Sigmoid colon (tissue), 7 donors: ENCODE results near the gene GRM3. TPM values are rescaled to one million over a fixed set of nuclear protein-coding genes. Genes with fewer than 3 reads are reported as not detected.

Experiments used
- DNase-seq: peaks from one replicate; pipeline ENCODE4 v3.0.0-alpha.2; 2019
- H3K27ac ChIP-seq, 4 donors: fragments of 200-600 bp; sonication (generic); one replicate each; pipeline ENCODE4 v1.5.1; 2016 to 2019; ENCODE audit warnings: mild to moderate bottlenecking in 1 of 4
- H3K27me3 ChIP-seq, 3 donors: fragments of 200-600 bp; sonication (generic); one replicate each; pipeline ENCODE4 v1.5.1; 2019; ENCODE audit warnings: mild to moderate bottlenecking in 1 of 3
- H3K36me3 ChIP-seq, 4 donors: fragments of 200-600 bp; sonication (generic); one replicate each; pipeline ENCODE4 v1.5.1; 2016 to 2019
- H3K4me1 ChIP-seq, 4 donors: fragments of 200-600 bp; sonication (generic); one replicate each; pipeline ENCODE4 v1.5.1; 2017 to 2019
- H3K4me3 ChIP-seq, 4 donors: fragments of 200-600 bp; sonication (generic); one replicate each; pipeline ENCODE4 v1.5.1; 2017 to 2019; ENCODE audit warnings: mild to moderate bottlenecking in 2 of 4, moderate library complexity in 1 of 4
- H3K9me3 ChIP-seq, 4 donors: fragments of 200-600 bp in 3 of 4; sonication (generic) in 3 of 4; one replicate each; pipeline versions ENCODE4 v1.5.1 to v1.6.1; 2013 to 2019
- EP300 ChIP-seq, 4 donors: sonication (generic); formaldehyde crosslinking; IDR thresholded peaks; one replicate each; pipeline ENCODE4 v1.6.1; 2017; ENCODE audit warnings: antibody characterized with exemption in 4 of 4
- POLR2A ChIP-seq, 2 donors: fragments of 450-650 bp; IDR thresholded peaks; one replicate each; pipeline ENCODE4 v1.6.1; 2016; ENCODE audit warnings: antibody characterized with exemption in 2 of 2, mild to moderate bottlenecking in 2 of 2, moderate library complexity in 2 of 2
- POLR2AphosphoS5 ChIP-seq, 4 donors: sonication (generic); formaldehyde crosslinking; IDR thresholded peaks; one replicate each; pipeline ENCODE4 v1.6.1; 2017; ENCODE audit warnings: antibody characterized with exemption in 4 of 4
- WGBS, 2 donors: extraction: QIAGEN DNeasy Blood & Tissue Kit; methylation state at CpG; one replicate each; pipeline ENCODE4 v1.1.7; 2013; 5-methylcytosine and 5-hydroxymethylcytosine counted together
- intact Hi-C: fragments of 100-400 bp; cut with DNase I; formaldehyde crosslinking; loops from one replicate; pipeline ENCODE4 v1.15.1; 2023
- polyA plus RNA-seq, 3 donors: library from polyadenylated mRNA; stranded (reverse); fragments of 200-250 nt; gene quantifications; one replicate each; pipeline ENCODE4 v1.2.3, GENCODE V29; 2013
- total RNA-seq, 4 donors: library from RNA; depleted of rRNA; stranded (reverse); fragments of >200 nt; gene quantifications; one replicate each; pipeline ENCODE4 v1.1.0, GENCODE V29; 2016
- TF ChIP-seq, protein P1 (sequence below), 4 experiments: fragments of 450-650 bp in 3 of 4; fragments of 200-600 bp in 1 of 4; IDR thresholded peaks; one replicate each; pipeline ENCODE4 v1.5.1; 2016 to 2019; ENCODE audit warnings: antibody characterized with exemption in 4 of 4, mild to moderate bottlenecking in 3 of 4, moderate library complexity in 2 of 4
- donor health status: healthy with polysubstance abuse.
- donor health status: Bipolar disorder and iron deficiency.
- donor health status: healthy.

GRM3 gene
- total and polyA plus RNA-seq, 7 donors, result 1.4 TPM; not detected in 6

- Histone ChIP-seq H3K4me1 (no peaks in the 10 kb centered on the region), H3K36me3 (no peaks in the 10 kb centered on the region), H3K27ac (no peak overlapping the region), H3K9me3 (peaks cover 0 to 6% (median 0%) of the 10 kb centered on the region in 4 donors), H3K27me3 (no peaks in the 10 kb centered on the region), H3K4me3 (no peak overlapping the region)
- no peak for TF ChIP-seq EP300 (IDR thresholded peaks at IDR 0.05)
- TF ChIP-seq, protein P1, sequence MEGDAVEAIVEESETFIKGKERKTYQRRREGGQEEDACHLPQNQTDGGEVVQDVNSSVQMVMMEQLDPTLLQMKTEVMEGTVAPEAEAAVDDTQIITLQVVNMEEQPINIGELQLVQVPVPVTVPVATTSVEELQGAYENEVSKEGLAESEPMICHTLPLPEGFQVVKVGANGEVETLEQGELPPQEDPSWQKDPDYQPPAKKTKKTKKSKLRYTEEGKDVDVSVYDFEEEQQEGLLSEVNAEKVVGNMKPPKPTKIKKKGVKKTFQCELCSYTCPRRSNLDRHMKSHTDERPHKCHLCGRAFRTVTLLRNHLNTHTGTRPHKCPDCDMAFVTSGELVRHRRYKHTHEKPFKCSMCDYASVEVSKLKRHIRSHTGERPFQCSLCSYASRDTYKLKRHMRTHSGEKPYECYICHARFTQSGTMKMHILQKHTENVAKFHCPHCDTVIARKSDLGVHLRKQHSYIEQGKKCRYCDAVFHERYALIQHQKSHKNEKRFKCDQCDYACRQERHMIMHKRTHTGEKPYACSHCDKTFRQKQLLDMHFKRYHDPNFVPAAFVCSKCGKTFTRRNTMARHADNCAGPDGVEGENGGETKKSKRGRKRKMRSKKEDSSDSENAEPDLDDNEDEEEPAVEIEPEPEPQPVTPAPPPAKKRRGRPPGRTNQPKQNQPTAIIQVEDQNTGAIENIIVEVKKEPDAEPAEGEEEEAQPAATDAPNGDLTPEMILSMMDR (IDR thresholded peaks at IDR 0.05), result no peak
- no peak for TF ChIP-seq POLR2AphosphoS5 (IDR thresholded peaks at IDR 0.05)
- TF ChIP-seq POLR2A (IDR thresholded peaks at IDR 0.05), result no peak
- intact Hi-C loops, result no loop called here
- DNase-seq, result no peak
- WGBS, 2 donors, result 89 to 92% methylated on average over 4 of the region's 4 CpGs
These were observed 90.1 kb downstream of the GRM3 start for GRCh38 chr7:86733783-86734182.

GRCh38 chr7:86745013-86745745 lies 101.5 kb downstream of the GRM3 start:
- H3K9me3 ChIP-seq, result no peaks in the 10 kb centered on the region
- 62 to 83% methylated on average over 3 of the region's 3 CpGs for WGBS, 2 donors
- intact Hi-C loops, result no loop called here
- H3K4me1 ChIP-seq, result no peaks in the 10 kb centered on the region
- TF ChIP-seq, protein P1 (IDR thresholded peaks at IDR 0.05), result no peak
- TF ChIP-seq POLR2AphosphoS5 (IDR thresholded peaks at IDR 0.05), result no peak
- H3K36me3 ChIP-seq, result no peaks in the 10 kb centered on the region
- DNase-seq, result no peak
- no peaks in the 10 kb centered on the region for H3K27me3 ChIP-seq
- H3K27ac ChIP-seq, result no peak overlapping the region
- no peak overlapping the region for H3K4me3 ChIP-seq

GRCh38 chr7:86747698-86748097 lies 104.0 kb downstream of the GRM3 start:
- Histone ChIP-seq H3K27ac (no peak overlapping the region), H3K4me1 (no peaks in the 10 kb centered on the region), H3K4me3 (no peak overlapping the region), H3K9me3 (no peaks in the 10 kb centered on the region), H3K27me3 (no peaks in the 10 kb centered on the region), H3K36me3 (no peaks in the 10 kb centered on the region)
- TF ChIP-seq, protein P1 (IDR thresholded peaks at IDR 0.05), result no peak
- TF ChIP-seq POLR2AphosphoS5 (IDR thresholded peaks at IDR 0.05) (no peak), EP300 (IDR thresholded peaks at IDR 0.05) (no peak), POLR2A (IDR thresholded peaks at IDR 0.05) (no peak)
- intact Hi-C loops, result no loop called here
- 32 to 41% methylated on average over 3 of the region's 3 CpGs for WGBS, 2 donors
- DNase-seq, result no peak

GRCh38 chr7:86748201-86748600 lies 104.5 kb downstream of the GRM3 start:
- 59 to 75% methylated on average over 4 of the region's 4 CpGs for WGBS, 2 donors
- no peaks in the 10 kb centered on the region for H3K27me3 ChIP-seq
- intact Hi-C loops, result no loop called here

More at GRCh38 chr7:86748201-86748600, 104.5 kb downstream of the GRM3 start:
- no peaks in the 10 kb centered on the region for H3K9me3 ChIP-seq
- H3K36me3 ChIP-seq, result no peaks in the 10 kb centered on the region
- no peaks in the 10 kb centered on the region for H3K4me1 ChIP-seq
- no peak overlapping the region for H3K4me3 ChIP-seq
- TF ChIP-seq POLR2AphosphoS5 (IDR thresholded peaks at IDR 0.05), result no peak
- no peak for TF ChIP-seq EP300 (IDR thresholded peaks at IDR 0.05)
- no peak for TF ChIP-seq POLR2A (IDR thresholded peaks at IDR 0.05)
- TF ChIP-seq, protein P1 (IDR thresholded peaks at IDR 0.05), result no peak
- DNase-seq, result no peak
- H3K27ac ChIP-seq, result no peak overlapping the region
